Measurements from ENCODE around the gene LILRB3. TPM values are rescaled to one million over a fixed set of nuclear protein-coding genes. Genes with fewer than 3 reads are reported as not detected.
"Not testable (repeated sequence)": the region's sequence is repeated elsewhere in the genome, so short reads cannot be mapped to it uniquely, and the experiment has no call there.

LILRB3 gene
- total RNA-seq, 1 experiment from 2014 or later, result not detected

DNA sequence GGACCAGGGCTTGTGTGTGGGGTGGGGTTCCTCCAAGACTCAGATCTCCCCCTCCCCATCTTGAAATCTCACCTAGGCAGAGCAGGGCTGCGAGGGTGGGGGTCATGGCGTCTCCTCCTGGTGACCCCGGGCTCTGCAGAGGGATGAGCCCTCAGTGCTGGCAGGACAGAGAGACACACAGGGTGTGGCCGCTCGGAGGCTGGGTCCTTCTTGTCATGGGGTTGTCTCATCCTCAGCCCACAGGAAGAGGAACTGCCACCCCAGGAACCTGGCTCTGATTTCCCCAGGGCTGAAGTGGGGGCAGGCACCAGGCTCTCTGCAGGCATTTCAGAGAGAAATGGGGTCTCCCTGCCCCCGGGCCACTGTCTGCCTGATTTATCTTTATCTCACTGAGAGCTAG is 19.8 kb upstream of the LILRB3 start, which contains the start of gene LILRA6:
Gene LILRA6 (minus strand): TSS at position 145 of the 400 bp plus-strand sequence.
- not testable (repeated sequence) for DNase-seq (ENCODE audit: low spot score)

- DNase-seq (ENCODE audit: low spot score), result not testable (repeated sequence)
Measured at GRCh38 chr19:54242234-54242633, 19.4 kb upstream of the LILRB3 start.

DNA sequence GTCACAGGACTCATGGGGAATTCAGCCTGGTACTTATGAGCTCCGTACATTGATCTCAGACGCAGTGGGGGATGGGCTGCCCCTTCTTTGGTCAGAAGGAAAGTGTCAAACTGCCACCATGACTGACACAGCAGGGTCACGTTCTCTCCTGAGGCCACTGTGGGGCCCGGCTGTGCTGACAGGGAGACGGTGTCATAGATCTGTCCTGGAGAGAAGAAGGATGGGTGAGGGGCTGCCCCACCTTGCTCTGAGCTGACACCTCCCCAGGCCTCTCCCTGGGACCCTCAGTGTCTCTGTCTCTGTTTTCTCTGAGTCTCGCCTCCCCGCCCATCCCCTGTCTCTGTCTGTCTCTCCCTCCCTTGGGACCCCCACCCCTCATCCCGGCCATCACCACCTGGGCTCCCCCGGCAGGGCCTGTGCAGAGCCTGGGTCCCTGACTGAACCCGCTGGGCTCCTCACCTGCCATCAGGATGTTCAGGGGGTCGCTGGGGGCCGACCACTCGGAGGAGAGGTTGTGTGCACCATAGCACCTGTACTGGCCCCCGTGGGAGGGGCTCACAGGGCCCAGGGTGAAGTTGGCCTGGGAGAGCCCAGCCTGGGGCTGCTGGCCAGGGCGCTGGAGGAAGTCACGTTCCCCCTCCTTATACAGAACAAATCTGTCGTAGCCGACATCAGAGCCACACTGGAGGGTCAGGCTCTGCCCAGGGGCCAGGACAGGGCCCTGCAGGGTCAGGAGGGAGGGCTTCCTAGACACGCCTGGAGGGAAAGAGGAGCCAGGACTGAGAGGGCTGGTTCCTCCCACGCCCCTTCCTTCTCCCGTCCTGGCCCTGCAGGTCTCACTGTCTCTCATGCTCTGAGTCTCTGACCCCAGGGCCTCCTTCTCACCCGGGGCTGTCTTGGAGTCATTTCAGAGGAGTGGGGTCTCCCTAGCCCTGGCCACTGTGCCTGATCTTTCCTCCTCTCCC is 17.8 kb upstream of the LILRB3 start:
- not testable (repeated sequence) for DNase-seq (ENCODE audit: low spot score)

- DNase-seq (ENCODE audit: low spot score), result not testable (repeated sequence)
Measured at GRCh38 chr19:54239491-54240371, 16.9 kb upstream of the LILRB3 start.

DNA sequence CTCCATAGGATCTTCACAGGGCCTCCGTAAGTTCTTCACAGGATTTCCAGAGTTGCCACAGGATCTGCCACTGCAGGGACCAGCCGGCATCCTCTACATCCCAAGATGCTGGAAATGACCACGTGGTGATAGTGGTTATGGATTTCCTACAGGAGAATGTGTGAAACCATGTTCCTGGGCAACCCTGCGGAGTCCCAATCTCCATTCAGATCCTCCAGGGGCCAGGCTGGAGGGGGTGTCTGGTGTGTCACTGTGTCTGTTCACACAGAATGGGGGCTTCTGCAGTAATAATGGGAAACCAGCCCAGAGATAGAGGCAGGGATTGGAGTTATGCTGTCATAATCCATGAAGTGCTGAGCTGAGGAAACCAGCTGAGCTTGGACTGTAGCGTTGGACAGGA is 11.1 kb upstream of the LILRB3 start:
- DNase-seq (ENCODE audit: low spot score), result no peak

DNA sequence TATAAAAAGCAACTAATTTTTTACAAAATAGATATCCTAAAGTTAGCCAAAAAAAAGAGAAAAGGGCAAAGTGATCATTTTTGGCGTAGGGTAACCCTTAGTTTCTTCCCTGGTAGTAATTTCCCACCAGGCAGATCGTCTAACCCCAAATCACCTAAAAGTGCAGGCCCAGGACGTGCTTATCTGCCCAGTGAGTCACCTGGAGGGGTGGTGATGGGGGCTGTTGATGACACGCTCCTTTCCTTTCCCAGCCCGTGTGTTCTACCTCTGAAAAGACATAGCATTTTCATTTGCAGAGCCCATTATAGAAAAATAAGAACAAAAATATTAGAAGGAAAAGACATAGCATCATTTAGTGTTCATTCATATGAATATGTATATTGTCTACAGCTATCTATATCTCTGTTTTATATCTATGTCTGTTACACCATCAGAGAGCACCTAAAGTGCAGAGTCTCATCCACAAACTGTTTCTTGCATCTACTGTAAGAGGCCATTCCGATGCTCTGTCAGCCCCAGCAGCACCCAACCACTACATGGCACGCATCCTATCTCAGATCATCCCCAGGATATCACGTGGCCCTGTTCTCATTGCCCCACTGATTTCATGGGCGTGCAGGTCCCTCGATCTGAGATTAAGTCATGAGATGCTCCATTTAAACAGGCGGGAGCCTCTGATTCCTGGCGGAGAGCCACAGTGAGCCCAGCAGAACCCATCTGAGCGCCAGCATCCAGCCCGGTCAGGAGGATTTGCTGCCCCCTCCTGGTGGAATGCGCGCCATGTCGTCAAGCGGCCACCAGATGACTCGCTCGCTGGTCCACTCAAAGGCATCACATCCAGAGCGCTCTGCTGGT is 8.5 kb upstream of the LILRB3 start:
- peak; percentile 98 for DNase-seq (ENCODE audit: low spot score)

GRCh38 chr19:54230031-54230430 is 7.2 kb upstream of the LILRB3 start:
- DNase-seq (ENCODE audit: low spot score), result no peak

GRCh38 chr19:54229146-54229545 is 6.3 kb upstream of the LILRB3 start:
- DNase-seq (ENCODE audit: low spot score), result no peak

GRCh38 chr19:54224619-54225018 is 1.8 kb upstream of the LILRB3 start:
- not testable (repeated sequence) for DNase-seq (ENCODE audit: low spot score)

- DNase-seq (ENCODE audit: low spot score), result not testable (repeated sequence)
Measured at GRCh38 chr19:54223937-54224281, 1.1 kb upstream of the LILRB3 start.

DNA sequence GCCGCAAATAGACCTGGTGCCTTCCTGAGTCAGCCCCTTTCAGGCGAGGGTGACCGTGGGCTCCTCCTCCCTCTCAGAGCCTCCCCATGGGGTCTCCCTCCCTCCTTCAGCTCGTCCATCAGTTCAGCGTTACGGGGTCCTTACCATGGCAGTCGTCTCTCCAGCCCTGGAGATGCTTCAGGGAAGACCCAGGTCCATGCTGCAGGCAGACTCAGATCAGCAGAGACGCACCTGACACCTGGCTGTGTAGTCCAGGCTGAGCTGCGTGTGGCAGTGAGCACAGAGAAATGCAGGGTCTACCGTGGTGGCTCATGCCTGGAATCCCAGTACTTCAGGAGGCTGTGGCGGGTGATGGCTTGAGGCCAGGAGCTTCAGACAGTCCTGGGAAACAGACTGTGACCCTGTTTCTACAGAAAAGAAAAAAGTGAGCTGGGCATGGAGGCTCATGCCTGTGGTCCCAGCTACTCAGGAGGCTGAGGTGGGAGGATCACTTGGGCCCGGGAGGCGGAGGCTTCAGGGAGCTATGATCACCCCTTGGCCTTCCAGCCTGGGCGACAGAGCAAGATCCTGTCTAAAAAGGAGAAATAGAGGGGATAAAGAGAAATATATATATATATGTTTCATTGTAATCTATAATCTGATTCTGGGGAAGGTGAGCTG is 600 bp upstream of the LILRB3 start:
- DNase-seq (ENCODE audit: low spot score), result not testable (repeated sequence)

GRCh38 chr19:54221947-54222346 is 860 bp downstream of the LILRB3 start:
- not testable (repeated sequence) for DNase-seq (ENCODE audit: low spot score)

DNA sequence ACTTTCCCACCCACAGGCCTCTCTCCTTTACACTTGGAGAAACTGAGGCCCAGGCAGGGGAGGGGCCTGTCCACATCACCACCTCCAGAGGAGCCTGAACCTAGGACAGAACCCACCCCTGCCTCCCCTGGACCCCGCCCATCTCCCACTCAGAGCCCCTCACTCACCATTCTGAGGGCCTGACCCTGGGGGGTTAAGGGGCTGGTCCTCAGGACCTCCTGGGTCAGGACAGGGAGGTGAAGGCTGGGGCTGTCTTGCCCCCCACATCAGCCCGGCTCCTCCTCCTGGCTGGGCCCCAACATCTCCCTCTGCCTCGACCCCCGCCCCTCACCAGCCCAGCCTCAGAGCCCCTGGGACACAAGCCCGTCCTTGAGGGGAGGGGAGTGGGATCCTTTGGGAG is 3.1 kb downstream of the LILRB3 start:
- not testable (repeated sequence) for DNase-seq (ENCODE audit: low spot score)

DNA sequence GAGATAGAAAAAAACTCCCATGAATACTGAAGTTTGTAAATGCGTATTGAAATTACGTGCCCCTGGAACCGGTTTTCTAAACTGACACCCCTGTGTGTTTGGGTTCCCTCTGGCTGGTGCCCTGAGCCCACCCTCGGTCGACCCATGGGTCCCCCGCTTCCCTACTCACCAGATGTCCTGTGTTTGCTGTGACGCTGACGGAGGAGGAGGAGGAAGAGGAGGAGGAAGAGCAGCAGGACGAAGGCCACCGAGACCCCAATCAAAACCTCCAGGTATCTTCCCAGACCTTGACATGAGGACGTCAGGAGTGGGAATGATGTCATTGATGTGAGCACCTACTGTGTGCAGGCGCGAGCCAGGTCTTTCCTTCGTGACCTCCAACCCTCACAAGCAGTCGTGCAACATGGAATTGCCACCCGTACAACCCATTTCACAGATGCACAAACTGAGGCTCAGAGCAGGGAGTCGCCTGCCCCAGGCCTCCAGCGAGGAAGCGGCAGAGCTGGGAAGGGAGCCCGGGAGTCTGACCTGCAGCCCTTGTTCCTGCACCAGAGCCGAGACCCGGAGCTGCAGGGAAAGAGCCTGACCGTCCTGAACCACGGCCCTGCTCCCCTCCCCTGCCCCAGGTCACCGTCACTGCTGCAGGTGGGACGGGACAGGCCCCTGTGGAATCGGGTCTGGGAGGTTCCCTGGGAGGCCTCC is 3.7 kb downstream of the LILRB3 start:
- DNase-seq (ENCODE audit: low spot score), result no peak

- no peak for DNase-seq (ENCODE audit: low spot score)
Measured at GRCh38 chr19:54218259-54218658, 4.5 kb downstream of the LILRB3 start.

DNA sequence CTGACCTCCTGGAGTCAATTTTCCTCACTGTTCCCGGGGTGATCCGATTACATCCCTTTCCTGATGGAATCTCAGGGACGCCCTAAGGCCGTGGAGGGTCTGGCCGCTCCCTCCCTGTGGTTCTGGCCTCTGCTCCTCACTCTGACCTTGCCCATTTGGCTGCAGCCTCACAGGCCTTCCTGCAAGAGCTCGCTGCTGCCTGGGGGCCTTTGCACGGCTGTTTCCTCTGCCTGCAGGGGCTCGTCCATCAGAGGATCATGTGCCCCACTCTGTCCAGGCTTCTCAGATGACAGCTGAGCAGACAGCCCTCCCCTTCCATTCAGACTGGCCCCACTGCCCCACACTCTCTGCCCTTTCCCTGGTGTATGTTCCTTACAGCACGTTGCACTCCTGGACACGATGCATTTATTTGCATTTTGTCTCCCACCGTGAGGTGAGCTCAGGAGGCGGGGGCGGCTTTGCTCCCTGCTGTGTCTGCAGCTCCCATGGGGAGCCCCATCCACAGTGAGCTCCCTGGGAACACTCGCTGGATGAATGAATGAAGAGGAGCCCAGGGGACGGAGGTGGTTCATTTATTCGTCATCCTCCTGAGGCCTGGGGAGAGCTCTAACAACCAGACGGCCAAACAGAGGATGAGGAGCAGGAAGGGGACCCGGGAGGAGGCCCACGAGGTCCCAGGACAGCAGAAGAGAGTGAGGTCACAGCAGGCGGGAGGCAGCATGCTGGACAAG is 5.1 kb downstream of the LILRB3 start:
- not testable (repeated sequence) for DNase-seq (ENCODE audit: low spot score)

- DNase-seq (ENCODE audit: low spot score), result no peak
Measured at GRCh38 chr19:54216869-54217268, 5.9 kb downstream of the LILRB3 start.

DNA sequence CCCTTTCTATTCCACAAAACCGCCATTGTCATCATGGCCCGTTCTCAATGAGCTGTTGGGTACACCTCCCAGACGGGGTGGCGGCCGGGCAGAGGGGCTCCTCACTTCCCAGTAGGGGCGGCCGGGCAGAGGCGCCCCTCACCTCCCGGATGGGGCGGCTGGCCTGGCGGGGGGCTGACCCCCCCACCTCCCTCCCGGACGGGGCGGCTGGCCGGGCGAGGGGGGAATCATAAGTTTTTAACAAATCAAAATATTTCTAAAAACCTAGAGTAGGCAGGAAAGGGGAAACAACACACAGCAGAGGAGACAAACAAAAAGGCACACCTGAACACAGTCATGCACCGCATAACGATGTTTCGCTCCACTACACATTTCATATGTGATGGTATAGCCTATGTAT is 8.1 kb downstream of the LILRB3 start:
- not testable (repeated sequence) for DNase-seq (ENCODE audit: low spot score)

- DNase-seq (ENCODE audit: low spot score), result not testable (repeated sequence)
Measured at GRCh38 chr19:54214217-54214616, 8.6 kb downstream of the LILRB3 start.

Data from HT-29 (cell line).